HTR-8/SVneo (cell line): ENCODE measurements around the gene SELENOV.

Source experiments
- DNase-seq: peaks from one replicate; pipeline ENCODE4 v3.0.0; 2011; ENCODE audit warnings: low spot score, mixed read lengths; ENCODE audit not compliant: insufficient read length
- FAIRE-seq: peaks from 2 replicates; lab custom pipeline; 2011; peaks lifted over from hg19 to GRCh38; lab: Jason Lieb, UNC

Gene SELENOV

GRCh38 chr19:39553082-39553652 lies 38.2 kb downstream of the SELENOV start:
- no peak for DNase-seq
- no peak for FAIRE-seq

GRCh38 chr19:39554701-39555311 lies 39.9 kb downstream of the SELENOV start:
- FAIRE-seq (no peak), DNase-seq (no peak)

GRCh38 chr19:39555883-39556282 lies 40.9 kb downstream of the SELENOV start:
- DNase-seq = no peak
- FAIRE-seq = no peak

GRCh38 chr19:39557811-39558623 lies 43.1 kb downstream of the SELENOV start:
- DNase-seq = peak; percentile 41
- FAIRE-seq = no peak

- no peak for FAIRE-seq
- no peak for DNase-seq
Observed at GRCh38 chr19:39558624-39559117, 43.7 kb downstream of the SELENOV start.

GRCh38 chr19:39563408-39563807 lies 48.5 kb downstream of the SELENOV start:
- no peak for DNase-seq
- FAIRE-seq = no peak

GRCh38 chr19:39566064-39566463 lies 51.1 kb downstream of the SELENOV start:
- no peak for DNase-seq
- FAIRE-seq = no peak

GRCh38 chr19:39568604-39569003 lies 53.7 kb downstream of the SELENOV start:
- no peak for DNase-seq
- no peak for FAIRE-seq
